H9 (cell line): ENCODE results near the gene RHBDD1. TPM values are rescaled to one million over a fixed set of nuclear protein-coding genes. Genes with fewer than 3 reads are reported as not detected.

Experiments
- DNase-seq: peaks from one replicate; pipeline ENCODE4 v3.0.0-alpha.2; 2017
- H2AFZ ChIP-seq: one replicate; pipeline ENCODE4 v1.6.1; 2013; ENCODE audit warnings: mild to moderate bottlenecking, low read length, control low read depth, moderate library complexity
- H2AK5ac ChIP-seq: 2 replicates; pipeline ENCODE4 v1.6.1; 2013; ENCODE audit warnings: low read length, control low read depth, mixed read lengths; ENCODE audit not compliant: insufficient read length
- H2BK120ac ChIP-seq: one replicate; pipeline ENCODE4 v1.6.1; 2013; ENCODE audit warnings: low read depth, mild to moderate bottlenecking, low read length, control low read depth, inconsistent platforms; ENCODE audit not compliant: poor library complexity, severe bottlenecking
- H2BK12ac ChIP-seq: 2 replicates; pipeline ENCODE4 v1.6.1; 2013; ENCODE audit warnings: low read length, control low read depth, mixed read lengths, low read depth; ENCODE audit not compliant: insufficient read length
- H2BK15ac ChIP-seq: 2 replicates; pipeline ENCODE4 v1.6.1; 2013; ENCODE audit warnings: low read depth, low read length, control low read depth
- H2BK20ac ChIP-seq: one replicate; pipeline ENCODE4 v1.6.1; 2013; ENCODE audit warnings: low read depth, mild to moderate bottlenecking, low read length, control low read depth, inconsistent platforms; ENCODE audit not compliant: poor library complexity, severe bottlenecking
- H2BK5ac ChIP-seq: 2 replicates; pipeline ENCODE4 v1.6.1; 2013; ENCODE audit warnings: low read length, control low read depth, mixed read lengths; ENCODE audit not compliant: insufficient read length
- H3K14ac ChIP-seq: 2 replicates; pipeline ENCODE4 v1.6.1; 2013; ENCODE audit warnings: low read length, control low read depth; ENCODE audit not compliant: insufficient read depth
- H3K18ac ChIP-seq: 2 replicates; pipeline ENCODE4 v1.6.1; 2013; ENCODE audit warnings: low read depth, mild to moderate bottlenecking, mixed read lengths, low read length, control low read depth; ENCODE audit not compliant: insufficient read length
- H3K23ac ChIP-seq: 2 replicates; pipeline ENCODE4 v1.6.1; 2013; ENCODE audit warnings: low read length, control low read depth, mixed read lengths, low read depth; ENCODE audit not compliant: insufficient read length
- H3K23me2 ChIP-seq: 2 replicates; pipeline ENCODE4 v1.6.1; 2013; ENCODE audit warnings: low read depth, mild to moderate bottlenecking, mixed read lengths, low read length, control low read depth; ENCODE audit not compliant: insufficient read length, poor library complexity, severe bottlenecking
- H3K27ac ChIP-seq: 2 replicates; pipeline ENCODE4 v1.5.1; 2013; ENCODE audit warnings: low read length, control low read depth, mixed read lengths, low read depth; ENCODE audit not compliant: insufficient read length
- H3K27me3 ChIP-seq: 2 replicates; pipeline ENCODE4 v1.6.1; 2013; ENCODE audit warnings: low read length, control low read depth, inconsistent platforms; ENCODE audit not compliant: insufficient read depth
- H3K4ac ChIP-seq: 2 replicates; pipeline ENCODE4 v1.6.1; 2013; ENCODE audit warnings: low read depth, mild to moderate bottlenecking, control low read depth, inconsistent platforms, low read length, moderate library complexity
- H3K4me1 ChIP-seq: 2 replicates; pipeline ENCODE4 v1.6.1; 2013; ENCODE audit warnings: low read length, control low read depth, inconsistent platforms; ENCODE audit not compliant: insufficient read depth
- H3K4me2 ChIP-seq: 2 replicates; pipeline ENCODE4 v1.6.1; 2013; ENCODE audit warnings: low read length, control low read depth, mixed read lengths; ENCODE audit not compliant: insufficient read length, insufficient read depth
- H3K56ac ChIP-seq: 2 replicates; pipeline ENCODE4 v1.6.1; 2013; ENCODE audit warnings: low read depth, mild to moderate bottlenecking, mixed read lengths, low read length, control low read depth; ENCODE audit not compliant: insufficient read length
- H3K79me1 ChIP-seq: 2 replicates; pipeline ENCODE4 v1.6.1; 2013; ENCODE audit warnings: low read depth, mild to moderate bottlenecking, moderate library complexity, low read length, control low read depth, inconsistent platforms; ENCODE audit not compliant: insufficient read depth, poor library complexity, severe bottlenecking
- H3K79me2 ChIP-seq: 2 replicates; pipeline ENCODE4 v1.6.1; 2013; ENCODE audit warnings: low read length, control low read depth, inconsistent platforms; ENCODE audit not compliant: insufficient read depth
- H3K9ac ChIP-seq: 2 replicates; pipeline ENCODE4 v1.6.1; 2013; ENCODE audit warnings: low read length, control low read depth, mixed read lengths; ENCODE audit not compliant: insufficient read length; ENCODE audit errors: extremely low read depth
- H3K9me3 ChIP-seq: one replicate; pipeline ENCODE4 v1.6.1; 2013; ENCODE audit warnings: low read depth, low read length, inconsistent platforms; ENCODE audit not compliant: control insufficient read depth
- H3T11ph ChIP-seq: one replicate; pipeline ENCODE4 v1.6.1; 2013; ENCODE audit warnings: mild to moderate bottlenecking, low read length, control low read depth, inconsistent platforms
- H4K20me1 ChIP-seq: one replicate; pipeline ENCODE4 v1.6.1; 2013; ENCODE audit not compliant: control insufficient read depth, insufficient read length, insufficient read depth
- H4K5ac ChIP-seq: 2 replicates; pipeline ENCODE4 v1.6.1; 2013; ENCODE audit warnings: low read depth, mild to moderate bottlenecking, mixed read lengths, low read length, control low read depth; ENCODE audit not compliant: insufficient read length
- H4K8ac ChIP-seq: replicated peaks from 2 replicates; pipeline ENCODE4 v1.6.1; 2013; ENCODE audit warnings: low read length, control low read depth, mixed read lengths, low read depth; ENCODE audit not compliant: insufficient read length
- H4K91ac ChIP-seq: 2 replicates; pipeline ENCODE4 v1.6.1; 2013; ENCODE audit warnings: low read depth, mild to moderate bottlenecking, moderate library complexity, mixed read lengths, low read length, control low read depth; ENCODE audit not compliant: insufficient read length
- H3K27ac Mint-ChIP-seq, 3 experiments: 2 replicates in 2 of 3; 3 replicates in 1 of 3; pipeline ENCODE4 v1.8.0; 2020 to 2021; ENCODE audit warnings: mixed read lengths in 3 of 3, mild to moderate bottlenecking in 1 of 3, moderate library complexity in 1 of 3
- H3K27me3 Mint-ChIP-seq: 2 replicates; pipeline ENCODE4 v1.8.0; 2021; ENCODE audit warnings: low read depth, mild to moderate bottlenecking, moderate library complexity, mixed read lengths
- H3K36me3 Mint-ChIP-seq, 3 experiments: 2 replicates in 2 of 3; 3 replicates in 1 of 3; pipeline ENCODE4 v1.8.0; 2020 to 2021; ENCODE audit warnings: low read depth in 3 of 3, mixed read lengths in 3 of 3; ENCODE audit not compliant: insufficient read depth in 1 of 3
- H3K4me1 Mint-ChIP-seq, 2 experiments: 2 replicates each; pipeline ENCODE4 v1.8.0; 2020; ENCODE audit warnings: mixed read lengths in 2 of 2
- H3K4me3 Mint-ChIP-seq, 2 experiments: 2 replicates in 1 of 2; 3 replicates in 1 of 2; pipeline ENCODE4 v1.8.0; 2020 to 2021; ENCODE audit warnings: mild to moderate bottlenecking in 2 of 2, mixed read lengths in 2 of 2, moderate library complexity in 1 of 2
- H3K9me3 Mint-ChIP-seq, 2 experiments: 2 replicates in 1 of 2; 3 replicates in 1 of 2; pipeline ENCODE4 v1.8.0; 2020; ENCODE audit warnings: mild to moderate bottlenecking in 2 of 2, mixed read lengths in 2 of 2, moderate library complexity in 1 of 2
- WGBS: extraction: QIAGEN DNeasy Blood & Tissue Kit; methylation state at CpG from one replicate; pipeline ENCODE4 v1.1.7; 2013; ENCODE audit warnings: missing lambda C conversion rate, low lambda C conversion rate, mixed read lengths; ENCODE audit not compliant: insufficient read length; ENCODE audit errors: extremely low coverage; 5-methylcytosine and 5-hydroxymethylcytosine counted together
- total RNA-seq: library from RNA; stranded (reverse); gene quantifications from 2 replicates; pipeline ENCODE4 v1.2.1, GENCODE V29; 2021
- TF ChIP-seq, protein P1 (sequence below): fragments of 200-600 bp; sonication (generic); conservative IDR thresholded peaks from 3 replicates; pipeline ENCODE4 v1.8.0; 2021; ENCODE audit warnings: antibody characterized with exemption, mild to moderate bottlenecking

The RHBDD1 gene
- total RNA-seq, 1 experiment from 2014 or later, result 24.9 TPM

DNA sequence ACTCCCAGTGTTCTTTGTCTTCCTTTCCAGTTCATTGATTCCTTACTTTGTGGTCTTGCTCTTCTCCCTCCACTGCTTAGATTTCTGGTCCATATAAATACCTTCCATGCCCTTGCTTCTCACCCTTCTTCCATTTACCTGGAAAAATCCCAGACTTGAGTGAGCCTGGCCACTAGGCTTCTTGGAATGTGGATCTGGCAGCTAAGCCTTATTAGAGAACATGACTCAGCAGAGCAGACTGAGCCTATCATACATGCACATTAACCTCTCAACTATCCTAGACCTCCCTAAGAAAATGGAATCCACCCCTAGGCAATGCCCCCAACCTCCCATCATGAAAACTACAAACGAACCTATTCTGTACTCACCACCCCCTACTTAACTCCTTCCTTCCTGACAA lies 127.7 kb downstream of the RHBDD1 start:
- DNase-seq, result no peak
- Histone ChIP-seq H2BK20ac (no peak overlapping the region), H2BK5ac (no peak overlapping the region), H3K4ac (no peak overlapping the region), H4K8ac (no peak overlapping the region), H3K23ac (no peak overlapping the region), H2BK15ac (no peak overlapping the region), H4K20me1 (no peaks in the 10 kb centered on the region), H3K27me3 (no peaks in the 10 kb centered on the region), H3K18ac (no peak overlapping the region), H3K4me2 (no peak overlapping the region), H3T11ph (no peak overlapping the region), H3K9ac (no peak overlapping the region), H4K91ac (no peak overlapping the region), H2BK12ac (no peak overlapping the region), H3K4me1 (peaks cover 6% of the 10 kb centered on the region), H3K27ac (no peak overlapping the region), H2AK5ac (no peak overlapping the region), H3K14ac (no peak overlapping the region), H2AFZ (no peak overlapping the region), H4K5ac (no peak overlapping the region), H3K9me3 (no peaks in the 10 kb centered on the region), H3K79me1 (no peaks in the 10 kb centered on the region), H3K23me2 (no peaks in the 10 kb centered on the region), H3K79me2 (no peaks in the 10 kb centered on the region), H2BK120ac (no peak overlapping the region), H3K56ac (no peak overlapping the region)
- TF ChIP-seq, protein P1, sequence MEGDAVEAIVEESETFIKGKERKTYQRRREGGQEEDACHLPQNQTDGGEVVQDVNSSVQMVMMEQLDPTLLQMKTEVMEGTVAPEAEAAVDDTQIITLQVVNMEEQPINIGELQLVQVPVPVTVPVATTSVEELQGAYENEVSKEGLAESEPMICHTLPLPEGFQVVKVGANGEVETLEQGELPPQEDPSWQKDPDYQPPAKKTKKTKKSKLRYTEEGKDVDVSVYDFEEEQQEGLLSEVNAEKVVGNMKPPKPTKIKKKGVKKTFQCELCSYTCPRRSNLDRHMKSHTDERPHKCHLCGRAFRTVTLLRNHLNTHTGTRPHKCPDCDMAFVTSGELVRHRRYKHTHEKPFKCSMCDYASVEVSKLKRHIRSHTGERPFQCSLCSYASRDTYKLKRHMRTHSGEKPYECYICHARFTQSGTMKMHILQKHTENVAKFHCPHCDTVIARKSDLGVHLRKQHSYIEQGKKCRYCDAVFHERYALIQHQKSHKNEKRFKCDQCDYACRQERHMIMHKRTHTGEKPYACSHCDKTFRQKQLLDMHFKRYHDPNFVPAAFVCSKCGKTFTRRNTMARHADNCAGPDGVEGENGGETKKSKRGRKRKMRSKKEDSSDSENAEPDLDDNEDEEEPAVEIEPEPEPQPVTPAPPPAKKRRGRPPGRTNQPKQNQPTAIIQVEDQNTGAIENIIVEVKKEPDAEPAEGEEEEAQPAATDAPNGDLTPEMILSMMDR, result no peak
- Mint-ChIP-seq H3K9me3 (peaks cover 6 to 7% of the 10 kb centered on the region in 2 experiments; a peak in 4 of 5 replicates), H3K36me3 (peaks cover 4 to 8% (median 4%) of the 10 kb centered on the region in 3 experiments; a peak in 5 of 7 replicates), H3K27ac (no peak overlapping the region), H3K4me1 (no peaks in the 10 kb centered on the region; a peak in 1 of 4 replicates), H3K27me3 (no peaks in the 10 kb centered on the region), H3K4me3 (no peak overlapping the region)
- no CpG with 5 or more reads among the region's 1 CpG for WGBS
